ACC112 (cell line): ENCODE results near the gene OPRD1.

Experiments
- H2AFZ ChIP-seq: fragments of 200-600 bp; sonication (generic); one replicate; pipeline ENCODE4 v1.6.0; 2017; ENCODE audit warnings: antibody characterized with exemption, low read length; ENCODE audit not compliant: unreplicated experiment
- H3K27ac ChIP-seq: fragments of 200-600 bp; sonication (generic); 2 replicates; pipeline ENCODE4 v1.5.1; 2014; ENCODE audit warnings: low read depth, mild to moderate bottlenecking, antibody characterized with exemption, low read length, moderate library complexity
- H3K27me3 ChIP-seq: fragments of 200-600 bp; sonication (generic); 2 replicates; pipeline ENCODE4 v1.6.1; 2014; ENCODE audit warnings: mild to moderate bottlenecking, antibody characterized with exemption, low read length, moderate library complexity, mixed read lengths; ENCODE audit not compliant: insufficient read depth
- H3K36me3 ChIP-seq: fragments of 200-600 bp; sonication (generic); 2 replicates; pipeline ENCODE4 v1.6.1; 2016; ENCODE audit warnings: mild to moderate bottlenecking, antibody characterized with exemption, low read length, moderate library complexity, mixed read lengths; ENCODE audit not compliant: insufficient read depth
- H3K4me1 ChIP-seq: fragments of 200-600 bp; sonication (generic); one replicate; pipeline ENCODE4 v1.6.1; 2016; ENCODE audit warnings: low read length, mixed read lengths; ENCODE audit not compliant: insufficient read depth, unreplicated experiment, control insufficient read depth
- H3K4me3 ChIP-seq: fragments of 200-600 bp; sonication (generic); 2 replicates; pipeline ENCODE4 v1.5.1; 2014; ENCODE audit warnings: mild to moderate bottlenecking, low read depth, low read length
- H3K79me2 ChIP-seq: fragments of 200-600 bp; sonication (generic); one replicate; pipeline ENCODE4 v1.6.0; 2016; ENCODE audit warnings: low read length; ENCODE audit not compliant: control insufficient read depth, unreplicated experiment, insufficient read depth

The OPRD1 gene

DNA sequence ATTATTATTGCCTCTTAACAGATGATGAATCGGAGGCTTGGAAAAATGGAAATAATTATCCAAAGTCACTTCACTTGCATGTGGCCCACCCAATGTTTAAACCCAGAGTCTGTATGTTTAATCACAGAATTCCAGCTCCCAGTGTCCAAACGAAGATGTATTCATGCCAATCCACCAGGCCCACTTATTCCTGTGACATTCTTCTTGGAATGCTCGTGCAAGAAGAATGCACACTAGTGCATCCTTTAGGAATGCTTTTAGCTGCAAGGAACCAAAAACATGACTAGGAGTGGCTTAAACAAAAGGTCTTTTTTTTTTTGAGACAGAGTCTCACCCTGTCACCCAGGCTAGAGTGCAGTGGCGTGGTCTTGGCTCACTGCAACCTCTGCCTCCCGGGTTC is 8.9 kb upstream of the OPRD1 start:
- Histone ChIP-seq H3K4me3 (no peak overlapping the region), H2AFZ (no peak overlapping the region), H3K36me3 (no peaks in the 10 kb centered on the region), H3K27ac (no peak overlapping the region), H3K79me2 (no peaks in the 10 kb centered on the region), H3K4me1 (no peaks in the 10 kb centered on the region), H3K27me3 (peaks cover 10% of the 10 kb centered on the region; the same call in 1 of the 2 replicates)

DNA sequence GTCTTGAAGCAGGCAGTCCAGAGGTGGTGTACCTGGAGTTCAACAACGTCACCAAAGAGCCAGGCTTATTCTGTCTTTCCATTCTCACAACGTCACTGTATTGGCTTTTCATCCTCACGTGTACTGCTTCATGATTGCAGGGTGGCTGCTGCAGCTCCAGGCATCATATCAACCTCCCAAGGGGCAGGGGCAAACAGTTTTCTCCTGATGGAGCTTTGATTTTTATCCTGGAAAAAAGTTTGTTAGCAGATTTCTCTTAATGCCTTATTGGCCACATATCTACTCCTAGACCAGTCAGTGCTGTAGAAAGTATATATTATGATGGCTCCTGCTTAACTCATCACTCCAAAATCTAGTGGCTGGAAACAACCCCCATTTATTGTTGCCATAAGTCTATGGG is 8.3 kb upstream of the OPRD1 start:
- Histone ChIP-seq H3K4me3 (no peak overlapping the region), H3K27ac (no peak overlapping the region), H3K36me3 (no peaks in the 10 kb centered on the region), H2AFZ (no peak overlapping the region), H3K4me1 (no peaks in the 10 kb centered on the region), H3K79me2 (no peaks in the 10 kb centered on the region), H3K27me3 (peaks cover 10% of the 10 kb centered on the region; the same call in 1 of the 2 replicates)

DNA sequence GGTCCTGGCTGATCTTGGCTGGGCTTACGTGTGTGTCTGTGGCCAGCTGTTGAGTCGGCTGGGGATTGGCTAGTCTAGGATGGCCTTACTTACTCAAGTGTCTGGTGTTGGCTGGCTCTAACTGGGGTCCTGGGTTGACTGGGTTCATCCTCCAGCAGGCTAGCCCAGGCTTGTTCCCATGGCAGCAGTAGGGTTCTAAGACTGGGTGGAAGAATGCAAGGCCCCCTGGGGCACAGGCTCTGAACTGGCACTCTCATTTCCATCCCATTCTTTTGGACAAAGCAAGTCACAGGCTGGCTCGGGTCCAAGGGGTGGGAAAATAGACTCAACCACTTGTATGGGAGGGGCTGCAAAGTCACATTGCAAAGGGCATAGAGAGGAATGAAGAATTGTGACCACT is 7.9 kb upstream of the OPRD1 start:
- Histone ChIP-seq H3K27ac (no peak overlapping the region), H2AFZ (no peak overlapping the region), H3K36me3 (no peaks in the 10 kb centered on the region), H3K27me3 (peaks cover 10% of the 10 kb centered on the region; the same call in 1 of the 2 replicates), H3K79me2 (no peaks in the 10 kb centered on the region), H3K4me3 (no peak overlapping the region), H3K4me1 (no peaks in the 10 kb centered on the region)

- no peaks in the 10 kb centered on the region for H3K36me3 ChIP-seq
- H3K4me1 ChIP-seq = no peaks in the 10 kb centered on the region
- peaks cover 31% of the 10 kb centered on the region for H3K27me3 ChIP-seq
- no peak overlapping the region for H3K27ac ChIP-seq
- H3K4me3 ChIP-seq = no peak overlapping the region
- no peaks in the 10 kb centered on the region for H3K79me2 ChIP-seq
- no peak overlapping the region for H2AFZ ChIP-seq
Measured at GRCh38 chr1:28807046-28807445, 4.9 kb upstream of the OPRD1 start.

DNA sequence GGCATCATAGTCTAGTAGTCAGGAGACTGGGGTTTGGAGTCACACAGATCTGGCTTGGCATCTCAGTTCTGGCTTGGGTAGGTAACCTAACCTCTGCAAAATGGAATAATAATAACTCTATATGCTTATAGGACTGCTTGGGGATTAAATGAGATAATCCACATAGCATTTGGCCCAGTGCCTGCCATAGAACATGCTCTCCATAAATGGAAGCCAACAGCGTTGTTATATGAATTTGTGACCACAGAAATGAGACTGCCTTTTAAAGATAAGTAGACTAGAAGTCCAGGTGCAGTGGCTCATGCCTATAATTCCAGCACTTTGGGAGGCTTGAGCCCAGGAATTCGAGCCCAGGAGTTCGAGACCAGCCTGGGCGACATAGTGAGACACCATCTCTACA is 4.0 kb upstream of the OPRD1 start:
- Histone ChIP-seq H3K4me1 (no peaks in the 10 kb centered on the region), H3K4me3 (no peak overlapping the region), H3K27ac (no peak overlapping the region), H3K79me2 (no peaks in the 10 kb centered on the region), H3K27me3 (peaks cover 39% of the 10 kb centered on the region), H2AFZ (no peak overlapping the region), H3K36me3 (no peaks in the 10 kb centered on the region)

- Histone ChIP-seq H3K4me1 (no peaks in the 10 kb centered on the region), H3K79me2 (no peaks in the 10 kb centered on the region), H3K27me3 (peaks cover 68% of the 10 kb centered on the region), H2AFZ (no peak overlapping the region), H3K4me3 (no peak overlapping the region), H3K36me3 (no peaks in the 10 kb centered on the region), H3K27ac (no peak overlapping the region)
Measured at GRCh38 chr1:28811369-28811765, 603 bp upstream of the OPRD1 start.

- no peak overlapping the region for H3K27ac ChIP-seq
- no peaks in the 10 kb centered on the region for H3K36me3 ChIP-seq
- no peaks in the 10 kb centered on the region for H3K4me1 ChIP-seq
- no peak overlapping the region for H2AFZ ChIP-seq
- H3K79me2 ChIP-seq = no peaks in the 10 kb centered on the region
- no peak overlapping the region for H3K4me3 ChIP-seq
- peaks cover 79% of the 10 kb centered on the region for H3K27me3 ChIP-seq
Measured at GRCh38 chr1:28812669-28813468, 899 bp downstream of the OPRD1 start.

- H3K4me3 ChIP-seq = no peak overlapping the region
- no peaks in the 10 kb centered on the region for H3K4me1 ChIP-seq
- no peak overlapping the region for H3K27ac ChIP-seq
- no peaks in the 10 kb centered on the region for H3K79me2 ChIP-seq
- H3K36me3 ChIP-seq = no peaks in the 10 kb centered on the region
- no peak overlapping the region for H2AFZ ChIP-seq
- H3K27me3 ChIP-seq = peaks cover 85% of the 10 kb centered on the region
Measured at GRCh38 chr1:28813931-28814465, 2.0 kb downstream of the OPRD1 start.

DNA sequence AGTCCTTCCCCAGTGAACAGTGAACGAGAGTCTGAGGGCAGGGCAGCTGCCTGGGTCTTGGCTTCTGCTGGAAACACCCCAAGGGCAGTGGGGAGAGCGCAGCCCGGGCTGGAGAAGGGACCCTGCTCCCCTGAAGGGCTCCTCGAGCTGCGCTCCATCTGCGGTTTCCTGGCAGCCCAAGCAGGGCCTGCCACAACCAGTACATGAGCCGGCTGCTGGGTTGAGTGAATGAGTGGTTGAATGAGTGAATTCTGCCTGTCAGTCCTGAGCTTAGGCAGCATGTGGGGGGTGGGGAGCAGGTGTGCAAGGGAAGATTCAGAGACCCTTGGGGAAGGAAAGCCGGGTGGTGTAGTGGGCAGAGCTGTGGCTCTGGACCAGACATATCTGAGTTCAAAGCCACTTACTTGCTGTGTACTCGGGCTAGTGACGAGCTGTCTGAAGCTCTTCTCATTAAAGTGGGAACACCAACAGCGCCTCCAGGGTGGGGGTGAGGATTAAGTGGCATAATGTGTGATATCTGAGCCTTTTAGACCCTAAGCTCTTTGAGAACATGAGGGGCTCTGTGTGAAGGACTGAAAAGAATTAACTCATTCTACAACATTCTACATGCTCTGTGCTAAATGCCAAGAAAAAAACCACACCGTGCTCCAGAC is 3.7 kb downstream of the OPRD1 start:
- H3K4me3 ChIP-seq = no peak overlapping the region
- H3K27ac ChIP-seq = no peak overlapping the region
- H3K4me1 ChIP-seq = no peaks in the 10 kb centered on the region
- H3K27me3 ChIP-seq = peaks cover 72% of the 10 kb centered on the region
- H2AFZ ChIP-seq = no peak overlapping the region
- H3K36me3 ChIP-seq = no peaks in the 10 kb centered on the region
- H3K79me2 ChIP-seq = no peaks in the 10 kb centered on the region

- no peak overlapping the region for H3K27ac ChIP-seq
- peaks cover 59% of the 10 kb centered on the region for H3K27me3 ChIP-seq
- H3K4me3 ChIP-seq = no peak overlapping the region
- H3K4me1 ChIP-seq = no peaks in the 10 kb centered on the region
- H2AFZ ChIP-seq = no peak overlapping the region
- H3K79me2 ChIP-seq = no peaks in the 10 kb centered on the region
- H3K36me3 ChIP-seq = no peaks in the 10 kb centered on the region
Measured at GRCh38 chr1:28817133-28817532, 5.2 kb downstream of the OPRD1 start.

DNA sequence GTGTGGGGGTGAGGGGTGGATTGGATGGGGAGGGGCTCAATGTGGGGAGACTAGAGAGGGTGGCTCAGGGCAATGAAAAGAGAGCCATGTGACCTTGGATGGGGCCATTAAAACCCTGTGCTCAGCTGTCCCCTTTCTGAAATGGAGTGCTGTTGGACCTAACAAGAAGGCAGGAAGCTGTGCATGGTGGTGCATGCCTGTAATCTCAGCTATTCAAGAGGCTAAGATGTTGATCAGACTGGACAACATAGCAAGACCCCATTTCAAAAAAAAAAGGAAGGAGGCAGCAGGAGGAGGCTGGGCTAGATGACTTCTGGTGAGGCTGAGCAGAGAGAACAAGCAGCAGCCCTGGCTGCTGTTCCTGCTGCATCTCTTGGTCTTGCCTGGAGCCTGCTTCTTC is 7.0 kb downstream of the OPRD1 start:
- Histone ChIP-seq H3K4me3 (no peak overlapping the region), H3K27me3 (peaks cover 41% of the 10 kb centered on the region)

More for the DNA sequence above, 7.0 kb downstream of the OPRD1 start:
- H3K4me1 ChIP-seq = no peaks in the 10 kb centered on the region
- no peaks in the 10 kb centered on the region for H3K79me2 ChIP-seq
- no peak overlapping the region for H3K27ac ChIP-seq
- no peaks in the 10 kb centered on the region for H3K36me3 ChIP-seq
- no peak overlapping the region for H2AFZ ChIP-seq
